Gastrocnemius medialis (tissue), 4 donors: ENCODE results near the gene TIGD1.
"Not testable (repeated sequence)": the region's sequence is repeated elsewhere in the genome, so short reads cannot be mapped to it uniquely, and the experiment has no call there.

Source experiments
- POLR2A ChIP-seq, 2 donors: fragments of 450-650 bp; IDR thresholded peaks; one replicate each; pipeline ENCODE4 v1.6.1; 2017; ENCODE audit warnings: antibody characterized with exemption in 2 of 2, mild to moderate bottlenecking in 2 of 2, moderate library complexity in 2 of 2
- TF ChIP-seq, protein P1 (sequence below), 5 experiments: fragments of 450-650 bp in 3 of 5; fragments of 200-600 bp in 2 of 5; sonication (generic) in 2 of 5; IDR thresholded peaks in 4 of 5; conservative IDR thresholded peaks in 1 of 5; 1 replicate in 4 of 5; 2 replicates in 1 of 5; pipeline ENCODE4 v1.5.1; 2016 to 2019; ENCODE audit warnings: antibody characterized with exemption in 5 of 5, mild to moderate bottlenecking in 3 of 5, moderate library complexity in 3 of 5

DNA sequence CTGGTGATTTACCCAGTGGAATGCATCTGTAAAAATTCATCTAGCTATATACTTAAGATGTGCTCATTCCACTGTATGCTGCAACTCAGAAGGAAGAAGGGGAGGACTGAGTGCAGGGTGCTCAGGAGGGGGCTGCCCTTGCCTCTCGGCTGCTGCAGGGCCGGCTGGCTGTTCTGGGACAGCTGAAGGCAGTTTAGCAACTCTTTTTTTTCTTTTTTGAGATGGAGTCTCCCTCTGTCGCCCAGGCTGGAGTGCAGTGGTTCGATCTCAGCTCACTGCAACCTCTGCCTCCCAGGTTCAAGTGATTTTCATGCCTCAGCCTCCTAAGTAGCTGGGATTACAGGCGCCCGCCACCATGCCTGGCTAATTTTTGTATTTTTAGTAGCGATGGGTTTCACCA, 17.5 kb downstream of the TIGD1 start:
- TF ChIP-seq, protein P1, sequence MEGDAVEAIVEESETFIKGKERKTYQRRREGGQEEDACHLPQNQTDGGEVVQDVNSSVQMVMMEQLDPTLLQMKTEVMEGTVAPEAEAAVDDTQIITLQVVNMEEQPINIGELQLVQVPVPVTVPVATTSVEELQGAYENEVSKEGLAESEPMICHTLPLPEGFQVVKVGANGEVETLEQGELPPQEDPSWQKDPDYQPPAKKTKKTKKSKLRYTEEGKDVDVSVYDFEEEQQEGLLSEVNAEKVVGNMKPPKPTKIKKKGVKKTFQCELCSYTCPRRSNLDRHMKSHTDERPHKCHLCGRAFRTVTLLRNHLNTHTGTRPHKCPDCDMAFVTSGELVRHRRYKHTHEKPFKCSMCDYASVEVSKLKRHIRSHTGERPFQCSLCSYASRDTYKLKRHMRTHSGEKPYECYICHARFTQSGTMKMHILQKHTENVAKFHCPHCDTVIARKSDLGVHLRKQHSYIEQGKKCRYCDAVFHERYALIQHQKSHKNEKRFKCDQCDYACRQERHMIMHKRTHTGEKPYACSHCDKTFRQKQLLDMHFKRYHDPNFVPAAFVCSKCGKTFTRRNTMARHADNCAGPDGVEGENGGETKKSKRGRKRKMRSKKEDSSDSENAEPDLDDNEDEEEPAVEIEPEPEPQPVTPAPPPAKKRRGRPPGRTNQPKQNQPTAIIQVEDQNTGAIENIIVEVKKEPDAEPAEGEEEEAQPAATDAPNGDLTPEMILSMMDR (IDR thresholded peaks at IDR 0.05 in 4 of 5, conservative IDR thresholded peaks at IDR 0.05 in 1 of 5), result not testable (repeated sequence)
- not testable (repeated sequence) for TF ChIP-seq POLR2A (IDR thresholded peaks at IDR 0.05)
